Stimulated activated CD8-positive, alpha-beta memory T cell treated with anti-CD3 and anti-CD28 coated beads, Interleukin-15, amount 100 ng/mL, for 48 hours (primary cell): ENCODE results near the gene CCR6.

Experiments
- DNase-seq, 2 donors: peaks; one replicate each; pipeline ENCODE4 v3.0.0-alpha.2; 2020; ENCODE audit warnings: low read depth in 2 of 2

Gene CCR6

DNA sequence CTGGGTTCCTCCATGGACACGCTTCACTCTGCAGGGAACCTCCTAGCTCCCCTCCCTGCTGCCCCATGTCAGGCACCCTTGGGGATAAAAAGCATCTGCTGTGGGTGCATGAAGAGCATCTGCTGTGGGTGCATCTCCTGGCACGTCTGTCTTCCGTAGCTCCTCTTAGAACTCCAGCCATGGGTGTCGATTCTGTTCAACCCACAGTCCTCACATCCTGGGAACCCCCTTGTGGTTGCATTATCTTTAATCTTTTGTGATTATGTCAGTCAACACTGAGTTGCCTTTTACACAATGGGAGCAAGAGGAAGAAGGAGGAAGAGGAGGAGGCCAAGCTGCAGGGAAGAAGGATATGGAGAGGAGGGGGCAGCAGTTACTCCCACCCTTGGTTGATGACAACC lies 24.1 kb upstream of the CCR6 start:
- no peak for DNase-seq

DNA sequence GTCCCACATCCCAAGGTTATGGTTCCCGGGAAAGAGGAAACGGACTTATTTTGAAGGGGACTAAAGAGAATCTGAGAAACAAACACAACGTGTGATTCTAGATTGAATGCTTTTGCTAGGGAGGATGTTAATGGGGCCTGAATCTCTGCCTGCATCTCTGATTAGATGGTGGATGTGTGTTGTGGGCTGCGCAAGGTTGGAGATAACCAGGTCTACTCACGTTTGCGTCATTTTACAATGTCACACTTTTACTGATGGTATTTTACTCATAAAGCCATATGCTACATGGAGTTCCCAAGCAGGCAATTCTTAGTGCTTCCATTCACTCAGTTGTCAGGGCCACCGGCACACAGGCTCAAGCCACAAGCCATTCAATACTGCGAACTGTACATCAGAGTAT lies 23.2 kb upstream of the CCR6 start:
- DNase-seq, result no peak

DNA sequence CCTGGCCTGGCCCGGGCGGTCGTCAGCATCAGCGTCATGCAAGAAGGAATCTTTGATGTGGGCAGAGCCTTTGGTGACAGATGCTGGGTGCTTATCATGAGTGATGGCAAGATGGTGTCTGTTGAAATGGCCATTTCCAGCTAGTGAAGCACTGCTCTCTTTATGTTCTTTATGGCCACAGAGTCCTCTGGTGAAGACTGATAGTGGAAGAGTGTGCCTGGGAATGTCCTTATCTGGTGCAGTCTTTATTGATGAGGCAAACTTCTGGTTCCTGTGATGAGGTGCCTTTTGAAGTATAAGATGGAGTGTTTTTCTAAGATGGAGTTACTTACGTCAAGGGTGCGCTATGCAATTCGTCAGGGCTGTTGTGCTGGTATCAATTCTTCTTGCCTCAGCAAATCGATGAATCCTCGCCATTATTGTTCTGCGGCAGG lies 22.6 kb upstream of the CCR6 start:
- DNase-seq, result no peak

DNA sequence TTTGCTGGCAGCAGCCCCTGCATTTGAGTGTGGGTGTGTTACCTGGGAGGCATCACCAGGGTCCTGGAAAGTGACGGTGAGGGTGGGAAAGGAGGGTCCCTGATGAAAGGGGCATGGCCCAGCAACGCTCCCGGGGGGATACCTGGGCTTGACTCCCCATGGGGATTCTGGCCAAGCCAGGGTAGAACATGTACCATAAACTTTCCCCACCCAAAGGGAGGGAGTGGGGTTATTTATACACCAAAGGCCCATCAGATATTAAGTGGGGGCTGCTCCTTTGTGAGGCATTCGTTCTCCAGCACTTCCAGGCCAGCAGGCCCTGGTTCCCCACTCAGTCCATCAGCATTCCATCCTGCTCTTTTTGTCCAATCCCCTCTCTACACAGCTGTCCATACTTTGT lies 20.6 kb upstream of the CCR6 start:
- DNase-seq, result no peak

DNA sequence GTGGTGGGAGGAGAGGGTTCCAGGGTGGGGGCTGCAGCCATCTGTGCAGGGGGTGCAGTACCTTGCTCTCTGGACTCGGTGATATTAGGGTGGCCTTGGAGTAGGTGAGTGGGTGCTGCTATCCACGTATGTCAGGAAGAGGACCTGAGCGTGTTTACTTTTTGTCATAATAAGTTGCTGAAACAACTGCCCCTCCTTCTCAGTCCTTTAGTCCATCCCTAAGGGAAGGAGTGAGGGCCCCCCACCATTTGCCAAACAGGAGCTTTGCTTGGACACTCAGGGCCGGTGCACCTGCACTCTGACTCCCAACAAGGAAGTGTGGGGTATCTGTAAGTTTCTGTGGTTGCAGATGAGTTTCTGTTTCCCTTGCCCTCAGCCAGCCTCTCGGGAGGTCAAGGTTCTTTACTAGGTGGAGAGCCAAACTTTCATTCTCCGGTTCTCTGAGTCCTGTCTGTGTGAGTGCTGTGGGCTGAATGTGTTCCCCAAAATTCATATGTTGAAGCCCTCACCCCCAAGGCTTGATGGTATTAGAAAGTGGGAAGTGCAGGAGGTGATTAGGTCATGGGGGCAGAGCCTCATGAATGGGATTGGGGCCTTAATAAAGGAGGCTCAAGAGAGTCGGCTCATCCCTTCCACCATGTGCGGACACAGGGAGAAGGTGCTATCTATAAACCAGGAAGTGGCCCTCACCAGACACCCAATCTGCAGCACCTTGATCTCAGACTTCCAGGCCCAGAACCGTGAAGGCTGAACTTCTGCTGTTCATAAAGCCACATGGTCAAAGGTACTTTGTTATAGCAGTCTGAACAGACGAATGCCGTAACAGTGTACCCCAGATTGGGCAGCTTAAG lies 19.6 kb upstream of the CCR6 start:
- DNase-seq, result no peak

DNA sequence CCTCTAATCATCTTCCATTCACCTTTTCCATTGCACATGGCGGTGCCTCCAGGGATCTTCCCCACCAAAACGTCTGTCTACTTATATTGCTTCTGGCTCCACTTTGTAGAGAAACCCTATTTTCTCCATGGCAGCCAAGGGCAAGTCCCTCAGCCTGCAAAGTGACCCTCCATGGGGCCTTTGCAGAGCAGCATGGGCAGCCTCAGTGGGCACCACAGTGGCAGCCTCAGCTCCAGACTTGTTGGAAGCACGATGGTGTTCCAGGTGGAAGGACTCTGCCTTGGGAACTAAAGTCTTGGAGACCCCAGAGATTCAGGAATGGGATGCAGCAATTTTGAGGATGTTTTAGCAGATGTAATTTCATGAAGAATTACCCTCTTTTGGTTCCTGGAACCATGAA lies 18.5 kb upstream of the CCR6 start:
- DNase-seq, result no peak

DNA sequence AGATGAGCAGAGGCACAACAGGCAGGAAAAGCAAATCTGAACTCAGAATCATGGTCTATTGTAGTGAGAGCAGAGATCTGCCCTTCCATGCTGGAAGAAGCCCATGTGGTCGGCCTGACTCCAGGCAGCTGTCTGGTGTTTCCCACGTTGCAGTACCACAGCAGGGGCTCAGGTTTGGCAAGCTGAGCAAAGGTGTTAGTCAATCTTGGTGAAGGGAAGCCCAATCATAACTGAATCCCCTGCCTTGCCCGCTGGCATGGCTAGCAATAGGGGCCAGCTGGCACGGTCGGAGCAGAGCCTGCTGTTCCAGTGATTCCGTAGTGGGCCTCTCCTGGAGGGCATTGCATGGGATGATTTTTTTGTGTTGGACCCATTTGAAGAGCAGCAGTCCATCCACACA lies 17.8 kb upstream of the CCR6 start:
- no peak for DNase-seq

DNA sequence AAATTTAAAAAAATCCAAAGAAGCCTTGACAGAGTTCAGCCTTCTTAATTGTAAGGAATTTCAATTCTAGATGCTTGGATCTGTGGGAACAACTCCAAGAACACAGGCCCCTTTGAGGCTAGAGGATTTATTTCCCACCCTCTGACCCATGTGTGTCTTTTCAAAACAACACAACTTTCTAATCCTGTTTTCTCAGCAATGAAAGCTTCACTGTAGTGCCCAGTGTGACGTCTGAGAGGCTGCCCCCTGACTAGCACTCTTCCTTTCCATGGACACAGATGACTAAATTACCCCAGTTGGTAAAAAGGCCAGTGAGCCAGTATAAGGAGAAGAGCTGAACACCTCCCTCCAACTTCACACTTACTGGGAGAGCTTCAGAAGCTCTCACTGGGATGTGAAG lies 16.5 kb upstream of the CCR6 start:
- DNase-seq, result no peak

DNA sequence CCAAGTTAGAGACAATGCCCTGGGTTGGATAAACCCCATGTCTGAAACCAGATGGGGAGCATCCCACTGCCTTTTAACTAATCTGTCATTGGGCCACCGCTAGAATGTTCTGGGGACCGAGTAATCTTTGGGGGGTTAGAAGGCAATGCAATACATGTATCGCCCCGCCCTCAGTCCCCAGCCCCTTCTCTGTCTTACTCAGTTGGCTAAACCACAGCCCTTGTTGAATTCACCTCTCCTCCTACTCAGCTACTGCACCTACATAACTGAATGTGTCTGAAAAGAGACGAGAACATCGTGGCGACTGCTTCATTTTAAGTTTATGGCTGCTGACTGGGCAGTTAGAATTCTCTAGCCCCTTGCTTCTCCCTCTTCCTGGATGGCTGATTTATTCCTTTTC lies 15.1 kb upstream of the CCR6 start:
- no peak for DNase-seq

DNA sequence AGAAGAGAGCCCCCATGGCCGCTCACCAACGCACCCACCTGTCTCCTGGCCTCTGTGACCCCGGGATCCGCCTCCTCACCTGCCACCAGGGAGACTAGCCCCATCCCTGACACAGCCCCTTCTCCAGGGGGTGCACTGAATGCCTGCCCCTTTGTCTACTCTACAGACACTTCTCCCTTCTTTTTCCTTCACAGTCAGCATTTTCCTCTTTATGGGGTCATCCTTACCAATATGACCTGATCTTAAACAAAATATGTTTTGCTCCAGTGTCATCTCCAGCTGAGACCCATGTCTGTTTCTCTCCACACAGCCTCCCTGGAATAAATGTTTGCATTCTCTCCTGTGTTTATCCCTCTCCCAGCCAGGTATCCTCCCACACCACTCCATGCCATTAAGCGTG lies 14.6 kb upstream of the CCR6 start:
- no peak for DNase-seq

DNA sequence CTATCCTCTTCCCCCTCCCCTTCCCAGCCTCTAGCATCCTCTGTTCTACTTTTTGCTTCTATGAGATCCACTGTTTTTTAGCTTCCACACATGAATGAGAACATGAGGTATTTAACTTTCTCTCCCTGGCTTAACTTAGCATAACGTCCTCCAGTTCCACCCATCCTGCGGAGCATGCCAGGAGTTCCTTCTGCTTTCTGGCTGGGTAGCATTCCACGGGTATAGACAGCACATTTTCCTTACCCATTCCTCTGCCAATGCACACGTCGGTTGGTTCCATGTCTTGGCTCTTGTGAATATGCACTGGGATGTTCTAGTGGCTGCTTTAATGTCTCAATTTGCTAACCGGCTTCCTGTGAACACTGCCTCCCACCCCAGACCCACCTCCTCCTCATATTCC lies 13.2 kb upstream of the CCR6 start:
- no peak for DNase-seq

DNA sequence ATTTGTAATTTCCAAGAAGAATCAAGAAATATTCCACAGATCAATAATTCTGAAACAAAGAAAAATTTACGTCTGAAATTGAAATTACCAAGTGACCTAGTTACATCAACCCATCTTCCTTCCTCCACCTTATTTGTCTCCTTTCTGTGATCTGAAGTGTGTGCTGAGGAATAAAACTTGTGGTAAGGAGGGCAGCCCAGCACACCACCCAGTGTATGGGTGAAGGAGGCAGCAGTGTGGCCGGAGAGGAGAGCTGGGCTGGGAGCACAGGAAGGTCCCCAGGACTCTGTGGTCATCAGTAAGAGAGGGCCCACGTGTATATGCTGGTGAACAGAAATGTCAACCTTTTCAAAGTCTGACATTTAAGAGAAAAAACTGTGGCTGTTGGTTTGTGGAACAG lies 11.3 kb upstream of the CCR6 start:
- no peak for DNase-seq

DNA sequence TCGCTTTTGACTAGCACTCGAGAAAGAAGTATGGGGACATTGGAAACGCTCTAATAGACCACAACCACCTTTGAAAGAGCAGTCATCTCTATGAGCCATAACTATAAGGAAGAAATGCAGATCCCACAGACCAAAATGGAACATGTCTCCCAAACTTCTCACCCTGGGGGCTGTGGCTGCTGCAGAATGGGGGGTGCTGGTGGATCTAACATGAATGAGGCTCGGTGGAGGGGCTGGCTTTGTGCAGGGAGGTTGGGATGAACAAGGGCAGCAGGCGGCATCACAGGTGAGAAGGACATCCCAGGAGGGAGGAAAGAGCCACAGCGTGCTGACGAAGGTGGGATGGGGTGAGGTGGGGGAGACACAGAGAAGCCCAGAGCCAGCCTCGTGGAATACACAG lies 10.5 kb upstream of the CCR6 start:
- DNase-seq, result no peak

DNA sequence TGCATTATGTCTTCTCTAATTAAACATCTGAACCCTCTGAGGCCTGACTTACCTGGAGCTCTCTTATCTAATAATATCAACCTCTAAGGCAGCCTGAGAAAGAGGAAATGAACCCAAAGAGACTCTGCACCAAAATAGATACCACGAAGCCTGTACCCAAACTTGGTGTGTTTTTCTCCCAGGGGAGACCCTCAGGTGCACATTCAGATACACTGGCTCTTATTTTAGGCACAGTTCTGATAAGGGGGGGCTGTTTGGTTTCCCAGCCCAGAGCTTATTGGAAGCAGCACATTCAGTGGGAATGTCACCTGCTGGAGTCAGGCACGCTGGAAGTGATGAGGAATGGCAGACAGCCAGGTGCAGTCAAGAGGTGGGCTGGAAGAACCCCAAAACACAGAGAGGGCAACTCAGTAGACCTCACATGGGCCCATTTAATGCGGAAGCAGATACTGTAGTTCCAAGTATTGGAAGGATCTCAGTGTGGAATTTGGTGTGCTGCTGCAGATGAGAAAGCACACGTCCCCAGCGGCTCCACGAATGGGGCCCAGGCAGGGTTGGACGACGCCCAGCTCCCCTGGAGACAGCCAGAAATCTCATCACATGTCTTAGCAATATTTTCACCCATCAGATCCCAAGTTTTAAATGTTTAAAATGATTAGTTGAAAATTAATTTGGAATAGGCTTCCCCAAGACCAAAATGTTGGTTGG lies 9.7 kb upstream of the CCR6 start:
- DNase-seq, result no peak

DNA sequence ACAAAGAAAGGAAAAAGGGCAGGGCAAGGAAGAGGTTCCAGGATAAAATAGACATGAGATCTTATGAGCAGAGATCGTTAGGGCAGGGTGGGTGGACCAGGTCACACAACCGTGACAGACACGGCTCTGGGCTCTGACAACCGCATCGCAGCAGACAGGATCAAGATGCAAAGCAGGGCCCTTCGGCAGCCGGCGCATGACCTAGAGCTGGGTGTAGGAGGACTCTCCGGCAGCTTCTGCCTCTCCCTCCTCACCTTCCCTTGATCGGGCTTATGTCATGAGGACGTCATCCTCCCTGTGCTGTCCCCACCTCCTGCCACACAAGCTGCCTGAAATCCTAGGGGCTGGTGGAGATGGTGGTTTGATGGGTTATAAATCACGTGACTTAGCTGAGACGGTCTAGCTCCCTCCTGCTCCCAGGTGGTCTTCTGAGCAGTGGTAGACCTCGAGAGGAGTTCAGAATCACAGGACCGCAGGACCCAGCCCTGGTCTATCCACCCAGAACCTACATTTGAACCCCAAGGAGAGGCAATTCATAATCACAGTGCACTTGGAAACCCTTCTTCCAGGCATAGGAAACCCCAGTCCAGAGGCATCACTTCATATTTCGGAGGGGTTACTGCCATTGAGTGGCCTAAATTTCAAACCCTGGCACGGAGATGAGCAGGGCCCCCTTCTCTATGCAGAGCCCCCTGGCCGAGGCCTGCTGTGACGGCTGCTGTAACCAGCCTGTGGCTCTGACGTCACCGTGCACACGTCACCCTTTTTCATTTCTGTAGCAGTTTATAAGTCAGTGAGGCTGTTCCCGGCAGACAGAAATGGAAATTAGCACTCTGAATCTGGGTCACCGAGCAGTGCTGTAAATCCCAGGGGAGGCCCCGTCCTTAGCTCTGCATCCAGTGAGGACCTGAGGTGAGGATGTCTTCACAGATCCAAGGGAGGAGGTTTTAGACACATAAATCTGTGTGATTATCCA lies 8.7 kb upstream of the CCR6 start:
- no peak for DNase-seq

DNA sequence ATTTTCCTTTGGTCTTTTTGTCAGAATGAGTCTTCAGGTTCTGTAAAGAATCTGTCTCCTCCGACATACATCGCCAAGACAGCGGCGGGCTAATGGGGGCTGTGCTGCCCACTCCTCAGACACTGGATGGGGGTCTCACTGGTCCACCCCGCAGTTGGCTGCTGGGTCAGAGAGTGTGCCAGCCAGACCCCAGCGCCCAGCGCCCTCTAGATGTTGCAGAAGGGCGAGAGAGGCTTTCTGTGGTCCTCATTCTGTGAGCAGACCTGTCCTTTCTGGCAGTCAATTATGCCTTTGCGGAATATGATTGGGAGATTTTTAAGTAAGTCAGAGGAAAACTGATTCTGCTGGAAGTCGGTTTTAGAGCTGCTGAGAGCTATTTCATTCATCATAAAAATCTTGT lies 7.8 kb upstream of the CCR6 start:
- DNase-seq, result no peak

DNA sequence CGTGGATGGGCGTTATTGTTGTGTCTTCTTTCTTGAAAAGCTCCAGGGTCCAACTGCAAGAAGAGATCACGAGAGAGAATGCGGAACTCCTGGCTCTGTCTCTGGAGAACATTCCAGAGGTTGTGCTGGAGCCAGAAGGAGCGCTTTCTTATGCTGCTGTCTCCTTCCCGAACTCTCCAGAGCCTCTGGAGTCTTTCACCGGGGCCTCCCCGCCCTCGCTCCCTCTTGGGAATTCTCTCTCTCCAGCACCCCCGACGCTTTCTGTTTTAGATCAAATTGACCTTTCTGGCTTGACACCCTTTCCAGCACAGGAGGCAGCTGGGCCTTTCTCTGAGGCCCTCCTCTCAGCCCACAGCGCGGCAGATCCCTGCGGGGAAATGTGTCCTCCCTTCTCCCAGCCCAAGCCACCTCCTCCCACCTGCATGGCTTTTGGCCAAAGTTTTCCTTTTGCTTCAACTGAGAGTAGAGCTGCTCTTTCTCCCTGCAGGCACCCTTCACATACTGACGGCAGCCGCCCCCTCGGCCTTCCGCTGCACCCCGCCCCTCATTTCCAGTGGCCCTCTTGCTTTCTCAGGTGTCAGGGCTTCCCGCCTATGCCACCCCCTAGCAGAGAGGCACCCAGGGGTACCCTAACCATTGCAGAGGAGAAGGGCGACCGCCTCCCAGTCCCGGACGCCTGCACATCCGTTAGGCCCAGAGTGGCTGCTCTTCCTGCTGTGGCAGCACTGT lies 6.6 kb upstream of the CCR6 start:
- no peak for DNase-seq

DNA sequence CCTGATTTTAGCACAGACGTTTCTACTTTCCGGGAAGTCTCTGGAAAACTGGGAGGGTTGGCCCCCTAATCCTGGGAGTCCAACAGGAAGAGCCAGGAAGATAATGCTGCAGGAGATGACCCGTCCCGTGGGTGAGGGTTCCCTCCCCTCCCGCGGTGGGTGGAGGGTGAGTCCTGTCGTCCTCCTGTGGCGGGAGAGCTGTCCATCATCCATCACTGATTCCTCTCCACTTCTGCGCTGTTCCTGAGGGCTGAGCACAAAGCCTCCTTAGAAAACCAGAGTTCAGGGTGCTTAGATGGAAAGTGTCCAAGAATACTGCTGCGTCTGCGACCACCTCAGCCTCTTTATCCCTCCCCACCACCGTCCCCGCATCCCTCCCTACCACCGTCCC lies 6.1 kb upstream of the CCR6 start:
- DNase-seq, result no peak

DNA sequence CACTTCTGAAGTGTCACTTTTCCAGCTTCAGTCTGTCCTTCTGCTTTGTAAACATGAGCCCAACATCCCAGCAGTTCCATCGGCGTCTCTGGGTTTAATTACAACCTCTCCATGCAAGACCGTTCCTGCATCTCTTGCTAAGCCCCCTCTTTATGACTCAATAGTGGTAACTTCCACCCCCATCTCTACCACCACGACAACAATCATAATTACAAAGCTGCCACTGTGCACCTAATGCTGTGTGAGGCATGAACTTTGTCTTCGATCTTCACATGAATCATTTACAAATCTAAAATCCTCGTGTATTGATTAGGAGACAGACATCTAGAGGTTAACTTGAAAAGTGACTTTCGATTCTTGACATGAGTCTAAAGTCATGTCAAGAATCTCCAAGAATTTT lies 4.9 kb upstream of the CCR6 start:
- DNase-seq, result no peak

DNA sequence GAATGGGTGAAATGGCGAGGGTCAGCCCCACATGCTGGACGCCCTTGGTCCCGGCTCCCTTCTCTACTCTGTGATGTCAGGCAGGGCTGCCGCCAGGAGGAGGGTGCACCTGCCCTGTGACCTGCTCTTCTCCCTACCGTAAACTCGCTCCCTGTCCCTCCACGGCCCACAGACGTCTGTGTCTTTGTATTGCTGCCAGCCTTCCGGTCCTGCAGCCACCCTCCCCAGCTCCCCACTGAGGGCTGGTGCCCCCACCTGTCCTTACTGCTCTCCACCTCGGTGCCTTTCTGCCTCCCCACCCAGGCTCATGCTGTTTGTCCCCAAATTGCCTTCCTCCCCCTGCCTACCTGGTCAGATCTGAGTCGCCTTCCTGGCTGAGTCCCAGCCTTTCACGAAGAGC lies 4.1 kb upstream of the CCR6 start:
- DNase-seq, result no peak

DNA sequence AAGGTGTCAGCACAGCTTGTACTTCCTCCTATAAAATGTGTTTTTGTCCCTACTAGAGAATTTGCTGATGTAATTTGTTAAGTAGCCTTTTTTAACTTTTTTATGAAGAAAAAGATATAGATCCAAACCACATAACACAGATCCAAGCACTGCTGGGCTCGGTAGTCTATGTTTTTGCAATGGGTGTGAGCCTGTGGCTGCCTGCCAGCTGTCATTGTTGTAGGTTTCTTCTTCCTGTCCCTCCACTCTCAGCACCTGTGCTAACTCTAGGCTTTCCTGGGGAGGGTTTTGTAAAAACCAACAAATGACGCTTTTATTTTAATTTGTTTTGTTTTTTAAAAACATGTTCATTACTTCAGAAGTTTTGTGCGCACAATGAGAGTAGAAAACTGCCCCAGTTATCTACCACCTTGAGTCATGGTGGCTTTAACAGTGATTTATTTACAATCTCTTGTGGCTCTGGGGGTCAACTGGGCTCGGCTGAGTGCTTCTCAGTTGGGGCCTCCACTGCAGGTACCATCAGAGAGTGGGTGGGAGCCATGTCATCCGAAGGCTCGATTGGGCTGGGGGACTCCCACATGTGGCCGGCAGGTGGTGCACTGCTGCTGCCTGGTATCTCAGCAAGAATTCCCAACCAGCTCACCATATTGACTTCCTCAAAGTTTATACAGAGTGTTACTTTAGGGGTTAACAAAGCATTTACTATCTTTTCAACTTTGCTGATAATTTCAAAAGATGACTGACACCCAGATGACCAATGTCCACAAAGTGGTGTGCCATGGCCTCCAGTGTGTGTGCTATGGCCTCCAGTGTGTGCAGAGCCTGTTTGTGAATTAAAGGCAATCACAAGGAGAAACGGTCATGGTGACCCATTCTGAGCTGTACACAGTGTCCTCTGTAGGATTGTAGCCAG lies 3.0 kb upstream of the CCR6 start:
- DNase-seq, result no peak
